HG03095 (cell line): Measurements from ENCODE around the gene FAM234A.
"Not testable (repeated sequence)": the region's sequence is repeated elsewhere in the genome, so short reads cannot be mapped to it uniquely, and the experiment has no call there.

Experiments
- ATAC-seq: cut with Tn5 transposase; IDR thresholded peaks from one replicate; pipeline ENCODE4 v1.9.1; 2021; ENCODE audit warnings: moderate library complexity; ENCODE audit not compliant: unreplicated experiment

FAM234A gene

DNA sequence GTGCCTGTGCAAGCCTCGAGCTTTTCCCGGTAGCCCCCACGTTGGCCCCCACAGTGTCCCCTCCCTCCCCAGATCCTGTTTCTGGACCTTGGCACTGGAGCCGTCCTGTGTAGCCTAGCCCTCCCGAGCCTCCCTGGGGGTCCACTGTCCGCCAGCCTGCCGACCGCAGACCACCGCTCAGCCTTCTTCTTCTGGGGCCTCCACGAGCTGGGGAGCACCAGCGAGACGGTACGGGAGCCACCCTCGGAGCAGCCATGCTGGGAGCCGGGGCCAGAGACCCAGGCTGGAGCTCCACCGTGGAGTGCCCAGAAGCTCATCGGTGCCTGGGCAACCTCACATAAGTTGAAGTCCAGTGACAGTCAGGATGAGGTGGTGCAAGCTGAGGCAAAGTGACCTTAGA, 29.3 kb downstream of the FAM234A start:
- no peak for ATAC-seq

DNA sequence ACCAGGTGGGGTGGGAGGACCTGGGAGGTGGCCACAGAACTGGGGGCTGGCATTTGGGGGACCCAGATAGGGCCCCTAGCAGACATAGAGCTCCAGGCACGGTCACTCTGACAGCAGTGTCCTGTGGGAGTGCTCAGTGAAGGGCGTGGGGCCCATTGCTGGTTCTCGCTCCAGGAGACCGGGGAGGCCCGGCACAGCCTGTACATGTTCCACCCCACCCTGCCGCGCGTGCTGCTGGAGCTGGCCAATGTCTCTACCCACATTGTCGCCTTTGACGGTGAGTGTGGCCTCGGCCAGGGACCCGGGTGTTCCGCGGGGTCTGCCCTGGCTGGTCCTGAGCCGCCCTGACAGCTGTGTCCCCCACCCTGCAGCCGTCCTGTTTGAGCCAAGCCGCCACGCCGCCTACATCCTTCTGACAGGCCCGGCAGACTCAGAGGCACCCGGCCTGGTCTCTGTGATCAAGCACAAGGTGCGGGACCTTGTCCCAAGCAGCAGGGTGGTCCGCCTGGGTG, 29.9 kb downstream of the FAM234A start:
- no peak for ATAC-seq

DNA sequence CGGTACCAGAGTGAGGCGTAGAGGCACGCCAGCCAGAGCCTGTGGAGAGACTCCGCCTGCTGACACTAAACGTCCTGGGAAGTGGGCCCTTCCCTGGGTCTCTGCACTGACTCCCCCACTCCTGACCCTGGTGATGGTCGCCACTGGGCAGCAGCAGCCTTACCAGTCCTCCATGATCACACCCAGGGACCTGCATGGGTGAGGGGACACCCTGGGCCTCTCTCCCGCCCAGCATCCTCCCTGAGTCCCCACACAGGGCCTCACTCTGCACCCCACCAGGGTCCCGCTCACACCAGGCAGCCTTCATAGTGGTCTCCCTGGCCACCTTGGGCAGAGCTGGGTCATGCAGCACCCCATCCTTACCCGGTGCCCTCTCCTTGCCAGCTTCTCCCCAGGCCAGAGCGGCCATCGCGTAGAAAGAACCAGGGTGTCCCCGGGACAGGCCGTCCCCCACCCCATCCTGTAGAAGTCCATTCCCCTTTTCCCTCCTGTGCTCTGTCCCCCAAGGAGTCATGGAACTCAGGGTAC, 30.4 kb downstream of the FAM234A start:
- no peak for ATAC-seq

DNA sequence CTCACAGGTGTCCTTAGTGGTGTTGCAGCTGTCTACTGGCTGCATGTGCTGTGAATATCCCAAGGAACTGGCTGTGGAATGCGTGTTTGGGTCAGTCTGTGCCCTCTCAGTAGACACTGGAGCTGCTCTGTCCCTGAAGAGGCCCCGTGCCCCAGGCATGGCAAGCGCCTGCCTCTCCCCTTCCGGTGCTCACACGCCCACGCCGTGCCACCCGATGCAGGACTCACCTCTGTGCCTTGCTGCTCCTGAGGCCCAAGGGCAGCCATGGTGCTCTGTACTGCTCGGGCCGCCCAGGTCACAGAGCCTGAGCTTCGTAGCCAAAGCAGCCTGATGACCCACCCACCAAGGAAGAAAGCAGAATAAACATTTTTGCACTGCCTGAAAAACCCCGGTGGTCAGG, 31.1 kb downstream of the FAM234A start:
- ATAC-seq, result no peak

DNA sequence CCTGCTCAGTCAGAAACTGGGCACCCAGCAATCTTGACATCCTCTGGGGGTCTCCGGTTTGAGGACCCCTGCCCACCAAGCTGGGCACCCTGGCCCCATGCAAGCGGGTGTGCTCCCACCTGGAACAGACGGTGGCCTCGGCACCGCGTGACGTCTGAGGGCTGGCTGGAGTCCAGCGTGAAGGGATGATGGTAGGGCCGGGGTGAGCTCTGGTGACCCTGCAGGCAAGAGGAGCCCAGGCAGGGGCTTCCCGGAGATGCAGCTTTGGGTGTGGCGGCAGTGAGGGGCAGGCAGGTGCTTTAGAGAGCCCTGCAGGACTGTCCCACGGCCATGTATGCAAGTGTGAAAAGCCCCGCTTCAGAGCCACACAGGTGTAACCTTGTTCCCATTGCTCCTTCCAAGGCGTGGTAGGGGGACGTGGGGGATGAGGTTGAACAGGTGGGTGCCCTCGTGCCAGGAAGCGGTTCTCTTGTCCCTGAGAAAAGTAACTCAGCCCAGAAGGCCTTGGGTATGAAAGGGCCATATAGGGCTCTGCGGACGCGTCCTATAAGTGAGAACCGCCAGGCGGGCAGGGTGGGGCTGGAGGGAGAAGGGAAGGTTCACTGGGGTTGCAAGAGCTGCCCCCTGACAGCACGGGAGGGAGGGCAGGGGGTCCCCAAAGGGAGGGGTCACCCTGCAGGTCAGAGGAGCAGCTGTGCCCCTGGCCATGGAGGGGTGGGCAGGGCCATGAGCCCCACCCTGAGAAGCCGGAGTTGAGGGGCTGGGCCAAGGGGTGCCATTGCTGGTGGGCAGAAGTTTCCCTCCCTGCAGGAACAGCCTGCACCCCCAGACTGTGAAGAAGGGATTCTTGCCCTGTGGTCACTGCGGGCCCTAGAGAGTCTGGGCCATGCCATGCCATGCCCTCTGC, 31.9 kb downstream of the FAM234A start:
- no peak for ATAC-seq

DNA sequence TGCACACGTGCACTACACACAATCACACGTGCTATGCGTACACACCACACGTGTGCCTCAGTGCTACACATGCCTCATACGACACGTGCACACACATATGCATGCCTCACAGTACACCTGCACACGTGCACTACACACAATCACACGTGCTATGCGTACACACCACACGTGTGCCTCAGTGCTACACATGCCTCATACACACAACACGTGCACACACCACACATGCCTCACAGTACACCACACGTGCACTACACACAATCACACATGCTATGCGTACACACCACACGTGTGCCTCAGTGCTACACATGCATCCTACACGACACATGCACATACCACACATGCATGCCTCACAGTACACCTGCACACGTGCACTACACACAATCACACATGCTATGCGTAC, 32.9 kb downstream of the FAM234A start:
- not testable (repeated sequence) for ATAC-seq

DNA sequence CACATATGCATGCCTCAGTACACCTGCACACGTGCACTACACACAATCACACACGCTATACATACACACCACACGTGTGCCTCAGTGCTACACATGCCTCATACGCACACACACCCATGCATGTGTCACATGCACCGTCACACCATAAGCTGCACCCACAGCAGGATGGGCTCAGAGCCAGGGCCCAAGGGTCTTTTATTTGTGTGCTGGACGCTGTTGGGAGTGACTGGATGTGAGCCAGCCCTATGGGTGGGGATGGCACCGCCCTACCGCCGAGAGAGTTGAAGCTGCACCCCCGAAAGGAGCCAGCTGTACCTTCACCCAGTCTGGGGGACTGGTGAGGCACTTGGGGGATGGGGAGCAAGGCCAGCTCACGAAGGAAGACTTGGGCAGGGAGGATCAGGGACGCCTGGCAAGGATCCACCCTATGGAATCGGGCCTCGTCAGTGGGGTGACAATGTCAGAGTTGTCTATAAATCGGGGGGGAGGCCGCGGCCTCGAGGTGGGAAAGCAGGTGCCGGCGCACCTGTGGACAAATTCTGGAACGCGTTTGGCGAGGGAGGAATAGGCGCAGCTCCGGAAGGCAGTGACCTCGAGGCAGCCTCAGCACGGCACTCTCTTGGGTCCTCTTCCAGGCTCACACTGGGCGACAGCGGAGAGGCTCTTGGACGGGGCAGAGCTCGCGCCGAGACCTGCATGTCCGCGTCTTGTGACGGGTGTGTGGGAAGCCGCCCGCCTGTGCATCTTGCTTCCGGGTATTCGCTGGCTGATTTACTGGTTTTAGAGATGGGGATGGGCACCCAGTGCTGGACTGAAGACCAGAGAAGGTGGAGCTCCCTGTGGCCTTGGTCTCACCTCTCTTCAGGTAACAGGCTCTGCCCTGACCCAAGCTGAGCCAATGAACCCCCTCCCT, 33.8 kb downstream of the FAM234A start:
- no peak for ATAC-seq

DNA sequence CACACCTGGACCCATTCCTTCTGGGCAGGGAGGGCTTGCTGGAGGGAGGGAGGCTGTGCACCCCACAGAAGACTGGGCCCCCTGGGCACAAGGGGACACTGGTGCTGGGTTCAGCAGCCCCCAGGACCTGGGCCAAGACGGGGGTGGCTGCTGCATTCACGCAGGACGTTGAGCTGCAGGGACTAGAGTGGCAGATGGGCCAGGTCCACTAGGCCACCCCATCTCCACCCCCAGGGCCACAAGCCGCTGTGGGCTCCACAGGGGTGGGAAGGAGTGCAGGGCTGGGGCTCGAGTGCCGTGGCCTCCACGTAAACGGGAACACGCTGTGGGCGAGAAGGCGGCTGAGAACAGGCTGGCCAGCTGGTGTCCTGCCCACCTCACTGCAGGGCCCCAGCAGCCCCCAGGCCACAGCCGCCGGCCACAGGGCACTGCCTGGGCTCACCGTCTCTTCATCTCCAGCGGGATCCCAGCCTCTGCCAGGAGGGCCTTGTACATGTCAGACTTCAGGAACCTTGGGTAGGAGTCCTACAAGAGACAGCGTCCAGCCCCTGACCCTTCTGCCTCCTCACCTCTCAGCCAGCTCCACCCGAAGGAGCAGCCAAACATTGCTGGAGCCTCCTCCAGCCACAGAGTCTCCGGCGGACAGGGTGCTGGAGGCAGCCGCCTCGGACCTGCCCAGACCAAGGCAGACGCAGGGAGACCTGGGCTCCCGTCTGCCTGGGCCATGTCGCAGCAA, 34.6 kb downstream of the FAM234A start:
- ATAC-seq, result no peak

DNA sequence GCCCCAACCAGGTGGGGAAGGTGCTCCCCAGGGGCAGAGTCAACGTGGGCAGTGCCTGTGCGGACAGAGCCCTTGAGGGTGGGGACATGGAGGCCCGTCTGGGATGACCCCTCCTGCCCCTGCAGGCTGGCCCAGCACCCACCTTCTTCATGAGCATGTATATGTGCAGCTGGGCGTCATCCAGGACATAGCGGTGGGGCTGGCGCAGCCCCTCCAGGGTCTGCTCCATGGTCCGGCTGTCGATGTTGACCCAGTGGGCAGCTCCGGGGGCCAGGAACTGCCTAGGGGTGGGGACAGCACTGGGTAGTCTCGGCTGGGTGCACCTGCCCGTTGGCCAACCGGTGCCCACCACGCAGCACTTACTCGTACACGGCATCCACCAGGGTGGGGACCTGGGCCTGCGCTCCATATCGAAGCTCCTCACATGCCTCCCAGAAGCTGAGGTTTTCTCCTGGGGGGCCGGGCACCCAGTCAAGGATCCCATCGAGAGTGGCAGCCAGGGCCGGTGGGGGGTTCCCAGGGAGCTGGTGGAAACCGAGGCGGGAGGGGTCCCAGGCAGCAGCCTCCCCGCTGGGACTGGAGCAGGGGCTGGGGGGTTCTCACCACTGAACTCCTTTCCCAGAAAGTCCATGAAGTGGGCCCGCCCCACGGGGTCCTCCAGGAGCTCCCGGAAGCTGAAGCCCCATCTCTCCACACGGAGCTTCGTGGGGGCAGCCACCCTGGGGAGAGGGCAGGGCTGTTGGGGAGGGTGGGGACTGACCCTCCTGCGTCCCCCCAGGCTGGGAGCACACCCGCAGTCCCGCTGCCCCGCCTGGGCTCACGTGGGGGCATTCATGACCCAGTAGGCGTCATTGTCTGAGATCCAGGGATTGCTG, 36.0 kb downstream of the FAM234A start:
- no peak for ATAC-seq

DNA sequence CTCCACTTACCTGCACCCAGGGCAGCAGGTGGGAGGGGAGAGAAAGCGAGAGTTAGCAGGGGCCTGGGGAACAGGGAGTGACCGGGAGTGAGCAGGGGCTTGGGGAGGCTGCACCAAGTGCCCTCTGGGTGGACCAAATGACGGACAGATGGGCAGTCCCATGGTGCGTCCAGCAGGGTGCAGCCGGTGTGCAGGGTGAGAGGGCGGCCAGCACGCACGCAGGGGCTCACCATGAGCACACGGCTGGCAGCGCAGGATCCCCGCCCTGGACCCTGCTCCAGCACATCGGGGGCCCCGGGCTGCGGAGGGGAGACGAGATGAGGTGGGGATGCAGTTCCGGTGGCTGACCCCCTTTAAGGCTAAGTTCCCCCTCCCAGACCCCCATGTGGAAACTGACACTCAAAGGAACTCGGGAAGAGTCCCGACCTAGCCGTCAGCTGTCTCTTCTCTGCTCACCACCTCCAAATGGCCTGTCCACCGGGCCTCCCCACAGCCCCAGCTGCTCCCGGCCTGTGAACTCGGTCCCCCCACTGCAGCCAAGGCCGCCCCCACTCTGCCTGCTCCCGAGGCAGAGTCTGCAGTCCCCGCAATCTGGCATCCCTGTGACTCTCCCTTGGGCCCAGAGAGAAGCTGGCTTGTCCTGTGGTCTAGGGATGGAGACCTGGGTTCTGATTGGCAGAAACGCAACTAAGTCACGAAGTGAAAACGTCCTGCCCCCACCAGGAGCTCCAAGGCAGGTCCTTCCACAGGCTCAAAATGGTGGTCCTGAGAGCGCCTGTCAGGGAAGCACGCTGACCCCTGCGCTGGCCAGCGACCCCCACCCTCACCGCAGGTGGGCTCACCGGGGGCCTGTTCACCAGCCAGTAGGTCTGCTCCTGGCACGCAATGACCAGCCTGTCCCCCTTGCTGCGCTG, 38.3 kb downstream of the FAM234A start:
- no peak for ATAC-seq

DNA sequence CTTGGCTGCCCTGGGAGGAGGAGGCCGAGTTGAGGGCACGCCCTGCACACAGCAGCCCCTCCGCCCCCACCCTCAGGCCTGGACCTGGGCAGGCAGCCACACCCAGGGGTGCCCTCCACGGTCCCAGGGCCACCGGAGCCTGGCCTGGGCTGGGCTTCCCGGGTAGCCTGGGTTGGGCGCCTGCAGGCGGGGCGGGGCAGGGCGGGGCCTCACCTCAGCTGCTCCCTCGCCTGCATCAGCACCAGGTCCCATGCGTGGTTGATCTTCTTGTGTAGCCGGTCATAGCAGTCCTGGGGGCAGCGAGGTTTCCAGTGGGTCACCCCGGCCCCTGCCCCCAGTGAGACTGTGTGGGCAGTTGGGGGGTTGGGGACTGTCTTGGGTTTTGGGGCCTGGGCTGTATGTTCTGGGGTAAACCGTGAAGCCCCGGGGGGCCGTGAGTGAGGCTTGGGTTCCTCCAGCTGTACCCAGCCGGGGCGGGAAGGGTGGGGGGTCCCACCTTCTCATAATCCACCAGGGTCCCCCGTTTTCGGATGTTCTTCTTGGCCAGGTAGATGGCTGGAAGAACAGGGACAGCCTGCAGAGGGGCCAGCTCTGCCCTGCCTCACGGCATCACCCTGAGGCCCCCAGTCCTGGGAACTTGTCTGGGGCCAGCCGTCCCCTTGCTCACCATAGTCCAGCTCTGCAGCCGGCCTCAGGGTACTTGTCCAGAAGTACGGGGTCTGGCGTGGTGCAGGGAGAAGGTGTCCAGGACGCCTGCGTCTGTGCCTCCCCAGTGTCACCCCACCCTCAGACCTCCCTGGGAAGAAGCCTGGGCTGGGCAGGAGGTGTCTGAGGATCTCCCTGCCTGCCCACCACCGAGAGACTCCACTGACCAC, 39.2 kb downstream of the FAM234A start:
- no peak for ATAC-seq

DNA sequence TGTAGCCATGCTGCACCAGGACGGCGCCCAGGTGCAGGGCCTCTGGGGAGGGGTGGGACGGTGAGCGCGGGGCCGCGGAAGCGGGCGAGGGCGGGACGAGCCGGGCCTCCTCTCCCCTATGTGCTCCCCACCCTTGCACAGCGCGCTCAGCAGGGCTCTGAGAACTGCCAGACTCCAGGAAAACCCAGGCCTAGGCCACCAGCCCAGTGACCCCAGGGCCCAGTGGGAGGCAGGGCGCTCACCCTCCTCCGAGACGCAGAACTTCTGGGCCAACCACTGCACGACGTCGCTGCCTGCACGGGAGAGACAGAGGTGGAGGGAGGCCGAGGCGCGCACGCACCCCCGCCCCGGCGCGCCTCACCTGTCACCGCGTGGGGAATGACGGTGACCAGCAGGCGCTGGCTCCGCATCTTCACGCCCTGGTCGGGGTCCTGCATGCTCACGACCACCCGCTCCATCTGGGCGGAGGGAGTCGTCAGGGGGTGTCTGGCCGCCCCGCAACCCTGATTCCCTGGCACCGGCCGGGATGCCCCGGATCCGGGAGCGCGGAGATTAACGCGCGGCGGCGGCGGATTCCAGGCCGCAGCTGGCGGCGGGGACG, 40.5 kb downstream of the FAM234A start:
- ATAC-seq, result no peak

DNA sequence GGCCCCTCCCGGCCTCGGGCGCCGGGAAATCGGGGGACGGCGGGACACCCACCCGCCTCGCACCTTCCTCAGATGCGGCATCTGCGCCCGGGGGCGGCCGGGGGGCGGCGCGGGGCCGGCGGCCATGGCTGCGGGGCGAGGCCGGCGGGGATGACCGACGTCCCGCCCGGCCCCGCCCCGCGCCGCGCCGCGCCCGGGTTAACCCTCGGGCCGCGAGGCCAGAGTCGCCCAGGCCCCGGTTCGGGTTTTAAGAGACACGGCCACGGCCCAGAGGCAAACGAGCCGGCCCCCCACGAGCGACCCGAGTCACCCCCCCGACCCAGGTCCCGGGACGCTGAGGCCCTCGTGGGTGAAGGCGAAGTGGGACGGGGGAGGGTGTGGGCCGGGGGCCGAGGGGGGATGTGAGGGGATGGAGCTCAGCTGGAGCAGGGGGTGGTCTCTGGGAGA, 41.2 kb downstream of the FAM234A start, which contains the start of gene RGS11:
Gene RGS11 (minus strand): TSS at position 159 of the 447 bp plus-strand sequence. CDS start 33 bp downstream, at position 126.
- no peak for ATAC-seq

DNA sequence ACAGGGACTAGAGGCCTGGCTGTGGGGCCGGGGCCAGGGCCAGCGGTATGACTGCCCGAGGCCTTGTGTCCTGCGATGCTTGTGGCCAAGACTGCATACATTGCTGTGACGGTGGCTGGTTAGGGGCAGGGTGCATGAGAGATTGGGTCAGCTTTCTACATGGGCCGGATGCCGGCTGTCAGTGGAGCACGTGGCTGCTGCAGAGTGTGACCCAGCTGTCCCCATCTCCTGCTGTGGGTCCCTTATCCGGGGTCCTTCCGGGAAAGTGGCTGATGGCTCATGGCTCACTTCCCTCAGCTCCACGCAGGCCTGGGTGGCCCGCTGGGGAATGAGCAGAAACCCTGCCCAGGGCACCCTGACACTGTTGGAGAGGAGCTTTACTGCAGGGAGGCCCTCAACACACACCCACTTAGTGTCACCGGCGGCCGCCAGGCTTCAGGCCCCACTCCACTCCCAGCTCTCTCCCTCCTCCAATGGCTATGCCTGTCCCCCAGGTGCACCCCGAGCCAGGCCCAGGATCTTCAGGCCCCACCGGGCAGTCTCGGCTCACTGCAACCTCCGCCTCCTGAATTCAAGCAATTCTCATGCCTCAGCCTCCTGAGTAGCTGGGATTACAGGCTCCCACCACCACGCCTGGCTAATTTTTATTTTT, 41.9 kb downstream of the FAM234A start:
- no peak for ATAC-seq

DNA sequence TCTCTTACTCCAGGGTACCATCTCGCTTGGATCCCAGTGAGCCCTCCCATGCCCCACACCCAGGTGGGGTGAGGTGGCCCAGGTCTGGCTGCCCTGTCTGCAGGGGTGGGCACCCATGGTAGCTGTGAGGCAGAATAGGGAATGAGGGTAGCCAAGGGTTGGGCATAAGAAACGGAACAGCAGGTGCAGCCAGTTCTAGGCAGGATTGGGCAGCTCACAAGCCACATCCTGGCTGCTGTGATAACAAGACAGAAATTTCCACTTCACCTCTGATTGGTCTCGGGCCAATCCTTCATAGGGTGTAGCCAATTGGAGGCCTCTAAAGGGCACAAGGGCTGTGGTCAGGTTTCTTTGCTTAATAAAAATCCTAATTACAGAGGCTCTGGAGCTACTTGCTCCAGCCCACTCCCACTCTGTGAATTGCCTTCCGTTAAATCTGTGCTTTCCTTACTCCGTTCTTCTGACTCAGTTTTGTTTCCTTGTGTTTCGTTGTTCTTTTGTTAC, 44.3 kb downstream of the FAM234A start:
- no peak for ATAC-seq

DNA sequence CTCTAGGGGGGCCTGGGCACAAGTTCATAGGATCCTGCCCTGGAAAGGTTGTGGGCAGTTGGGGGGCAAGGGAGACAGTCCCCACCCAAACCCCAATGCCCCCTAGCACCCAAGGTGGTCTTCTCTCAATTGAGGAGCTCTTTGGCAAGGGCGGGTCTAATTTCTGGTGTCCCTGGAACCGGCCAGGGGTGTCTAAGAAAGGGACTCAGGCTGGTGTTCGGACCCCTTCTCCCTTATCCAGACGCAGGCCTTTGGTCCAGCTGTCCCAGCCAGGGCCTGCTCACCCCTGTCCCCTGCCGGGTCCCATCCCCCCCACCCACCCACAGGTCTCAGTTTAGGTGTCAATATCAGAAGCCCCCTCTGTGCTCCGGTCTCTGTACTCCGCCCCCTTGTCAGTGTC, 44.9 kb downstream of the FAM234A start:
- ATAC-seq, result no peak
